Stimulated activated CD4-positive, alpha-beta T cell treated with anti-CD3 and anti-CD28 coated beads, Interleukin-2, amount 100 ng/mL, for 48 hours (primary cell): ENCODE measurements around the gene CYBC1.

Experiments
- DNase-seq, 2 donors: peaks; one replicate each; pipeline ENCODE4 v3.0.0-alpha.2; 2020

Gene CYBC1

GRCh38 chr17:82446649-82447048 lies 3.9 kb downstream of the CYBC1 start:
- DNase-seq, result no peak

GRCh38 chr17:82446124-82446523 lies 4.4 kb downstream of the CYBC1 start:
- DNase-seq, result no peak

GRCh38 chr17:82445542-82445941 lies 5.0 kb downstream of the CYBC1 start:
- DNase-seq, result no peak

- DNase-seq, result no peak
These were observed 5.5 kb downstream of the CYBC1 start for GRCh38 chr17:82444941-82445521.

- DNase-seq, result no peak
These were observed 6.2 kb downstream of the CYBC1 start for GRCh38 chr17:82444284-82444893.

GRCh38 chr17:82443465-82444283 lies 6.9 kb downstream of the CYBC1 start:
- DNase-seq, result no peak

- no peak for DNase-seq
These were observed 7.7 kb downstream of the CYBC1 start for GRCh38 chr17:82442643-82443464.

GRCh38 chr17:82441691-82442487 lies 8.7 kb downstream of the CYBC1 start:
- no peak for DNase-seq

GRCh38 chr17:82440991-82441627 lies 9.4 kb downstream of the CYBC1 start:
- no peak for DNase-seq

GRCh38 chr17:82440469-82440981 lies 10.0 kb downstream of the CYBC1 start:
- DNase-seq, result no peak

GRCh38 chr17:82439829-82440365 lies 10.7 kb downstream of the CYBC1 start:
- DNase-seq, result no peak

- DNase-seq, result no peak
These were observed 11.2 kb downstream of the CYBC1 start for GRCh38 chr17:82439194-82439828.

GRCh38 chr17:82438401-82439193 lies 12.0 kb downstream of the CYBC1 start:
- no peak for DNase-seq

GRCh38 chr17:82437325-82437668 lies 13.3 kb downstream of the CYBC1 start:
- no peak for DNase-seq

- no peak for DNase-seq
These were observed 13.8 kb downstream of the CYBC1 start for GRCh38 chr17:82436601-82437324.

- no peak for DNase-seq
These were observed 14.7 kb downstream of the CYBC1 start for GRCh38 chr17:82435601-82436583.

- DNase-seq, result no peak
These were observed 15.4 kb downstream of the CYBC1 start for GRCh38 chr17:82435103-82435502.

- DNase-seq, result no peak
These were observed 16.4 kb downstream of the CYBC1 start for GRCh38 chr17:82434216-82434565.
